Neural progenitor cell (in vitro differentiated cells): Measurements from ENCODE around the gene HSD17B13. TPM values are rescaled to one million over a fixed set of nuclear protein-coding genes. Genes with fewer than 3 reads are reported as not detected.

Experiments
- DNase-seq: peaks from one replicate; pipeline ENCODE4 v3.0.0-alpha.2; 2016; ENCODE audit warnings: low spot score
- H2AFZ ChIP-seq: fragments of 200-600 bp; sonication (generic); replicated peaks from 2 replicates; pipeline ENCODE4 v1.6.1; 2016; ENCODE audit warnings: antibody characterized with exemption
- H3F3A ChIP-seq: fragments of 200-600 bp; sonication (generic); 2 replicates; pipeline ENCODE4 v1.6.1; 2016; ENCODE audit warnings: antibody characterized with exemption, low read depth
- H3K27ac ChIP-seq: fragments of 200-600 bp; sonication (generic); 2 replicates; pipeline ENCODE4 v1.5.1; 2016; ENCODE audit warnings: mild to moderate bottlenecking
- H3K27me3 ChIP-seq: fragments of 200-600 bp; sonication (generic); 2 replicates; pipeline ENCODE4 v1.6.1; 2016; ENCODE audit warnings: mild to moderate bottlenecking, moderate library complexity
- H3K36me3 ChIP-seq: fragments of 200-600 bp; sonication (generic); 2 replicates; pipeline ENCODE4 v1.5.1; 2016
- H3K4me1 ChIP-seq: fragments of 200-600 bp; sonication (generic); 2 replicates; pipeline ENCODE4 v1.6.1; 2016; ENCODE audit warnings: mixed run types
- H3K4me2 ChIP-seq: fragments of 200-600 bp; sonication (generic); 2 replicates; pipeline ENCODE4 v1.6.1; 2016
- H3K4me3 ChIP-seq: fragments of 200-600 bp; sonication (generic); 2 replicates; pipeline ENCODE4 v1.5.1; 2016
- H3K79me2 ChIP-seq: fragments of 200-600 bp; sonication (generic); 2 replicates; pipeline ENCODE4 v1.6.1; 2016; ENCODE audit warnings: low read depth
- H3K9ac ChIP-seq: fragments of 200-600 bp; sonication (generic); 2 replicates; pipeline ENCODE4 v1.6.1; 2016
- H3K9me3 ChIP-seq: fragments of 200-600 bp; sonication (generic); 2 replicates; pipeline ENCODE4 v1.5.1; 2016; ENCODE audit warnings: low read depth
- H4K20me1 ChIP-seq: fragments of 200-600 bp; sonication (generic); 2 replicates; pipeline ENCODE4 v1.6.1; 2016; ENCODE audit warnings: low read depth
- H3K27ac Mint-ChIP-seq: 3 replicates; pipeline ENCODE4 v1.8.0; 2021; ENCODE audit warnings: mixed read lengths
- H3K27me3 Mint-ChIP-seq: 2 replicates; pipeline ENCODE4 v1.8.0; 2022; ENCODE audit warnings: low read depth, mild to moderate bottlenecking, inconsistent platforms, moderate library complexity, mixed read lengths; ENCODE audit not compliant: insufficient read depth
- H3K36me3 Mint-ChIP-seq: 3 replicates; pipeline ENCODE4 v1.8.0; 2021; ENCODE audit warnings: mixed read lengths
- H3K4me1 Mint-ChIP-seq: 3 replicates; pipeline ENCODE4 v1.8.0; 2021; ENCODE audit warnings: mixed read lengths
- H3K4me3 Mint-ChIP-seq: 3 replicates; pipeline ENCODE4 v1.8.0; 2021; ENCODE audit warnings: mild to moderate bottlenecking, moderate library complexity, mixed read lengths
- H3K9me3 Mint-ChIP-seq: 3 replicates; pipeline ENCODE4 v1.8.0; 2020; ENCODE audit warnings: mixed read lengths
- CTCF ChIP-seq: fragments of 200-600 bp; sonication (generic); IDR thresholded peaks from 2 replicates; pipeline ENCODE4 v1.5.1; 2017; ENCODE audit warnings: antibody characterized with exemption, mild to moderate bottlenecking
- EZH2 ChIP-seq: fragments of 200-600 bp; sonication (generic); IDR thresholded peaks from 2 replicates; pipeline ENCODE4 v1.6.1; 2017; ENCODE audit warnings: antibody characterized with exemption, mild to moderate bottlenecking, moderate library complexity
- EZH2phosphoT487 ChIP-seq: fragments of 200-600 bp; sonication (generic); IDR thresholded peaks from 2 replicates; pipeline ENCODE4 v1.6.1; 2017; ENCODE audit warnings: antibody characterized with exemption
- total RNA-seq: library from RNA; depleted of rRNA; stranded (reverse); fragments of >200 nt; gene quantifications from 2 replicates; pipeline ENCODE4 v1.2.3, GENCODE V29; 2015; ENCODE audit warnings: low replicate concordance

HSD17B13 gene
- total RNA-seq, 1 donor from 2014 or later: 0.60 TPM

GRCh38 chr4:87275311-87275710, 47.4 kb downstream of the HSD17B13 start:
- H3K27ac Mint-ChIP-seq: no peak overlapping the region
- no peak for DNase-seq
- Histone ChIP-seq H3K4me1 (peaks cover 13% of the 10 kb centered on the region), H4K20me1 (no peaks in the 10 kb centered on the region), H3F3A (no peaks in the 10 kb centered on the region), H3K27me3 (no peaks in the 10 kb centered on the region), H3K4me3 (no peak overlapping the region), H3K9ac (no peak overlapping the region), H3K79me2 (no peaks in the 10 kb centered on the region), H2AFZ (no peak overlapping the region), H3K9me3 (no peaks in the 10 kb centered on the region), H3K4me2 (no peak overlapping the region), H3K27ac (no peak overlapping the region), H3K36me3 (no peaks in the 10 kb centered on the region)
- peaks cover 7% of the 10 kb centered on the region for H3K9me3 Mint-ChIP-seq
- TF ChIP-seq EZH2phosphoT487 (no peak), EZH2 (no peak), CTCF (no peak)
- no peaks in the 10 kb centered on the region for H3K36me3 Mint-ChIP-seq
- peaks cover 12% of the 10 kb centered on the region for H3K4me1 Mint-ChIP-seq
- H3K4me3 Mint-ChIP-seq: no peak overlapping the region
- H3K27me3 Mint-ChIP-seq: peaks cover 5% of the 10 kb centered on the region

- DNase-seq: no peak
- peaks cover 15% of the 10 kb centered on the region for H3K4me1 ChIP-seq
- TF ChIP-seq CTCF: no peak
- TF ChIP-seq EZH2: no peak
- TF ChIP-seq EZH2phosphoT487: no peak
- no peak overlapping the region for H3K27ac ChIP-seq
- H3K9ac ChIP-seq: no peak overlapping the region
- no peak overlapping the region for H2AFZ ChIP-seq
- H3K27me3 ChIP-seq: no peaks in the 10 kb centered on the region
- H3K9me3 ChIP-seq: no peaks in the 10 kb centered on the region
- no peaks in the 10 kb centered on the region for H4K20me1 ChIP-seq
- H3K27me3 Mint-ChIP-seq: peaks cover 5% of the 10 kb centered on the region
- H3K9me3 Mint-ChIP-seq: peaks cover 7% of the 10 kb centered on the region
- H3K27ac Mint-ChIP-seq: no peak overlapping the region
- H3K4me3 ChIP-seq: no peak overlapping the region
- H3K4me3 Mint-ChIP-seq: no peak overlapping the region
- H3F3A ChIP-seq: no peaks in the 10 kb centered on the region
- H3K4me1 Mint-ChIP-seq: peaks cover 12% of the 10 kb centered on the region
- H3K36me3 Mint-ChIP-seq: no peaks in the 10 kb centered on the region
- no peaks in the 10 kb centered on the region for H3K36me3 ChIP-seq
- no peak overlapping the region for H3K4me2 ChIP-seq
- H3K79me2 ChIP-seq: no peaks in the 10 kb centered on the region
Measured at GRCh38 chr4:87274803-87275202, 47.9 kb downstream of the HSD17B13 start.

GRCh38 chr4:87274327-87274726, 48.4 kb downstream of the HSD17B13 start:
- Histone ChIP-seq H3K27ac (no peak overlapping the region), H3K4me3 (no peak overlapping the region), H2AFZ (no peak overlapping the region), H3K4me1 (peaks cover 15% of the 10 kb centered on the region), H3K36me3 (no peaks in the 10 kb centered on the region), H3K79me2 (no peaks in the 10 kb centered on the region), H3K9ac (no peak overlapping the region), H3K4me2 (no peak overlapping the region), H4K20me1 (no peaks in the 10 kb centered on the region), H3K27me3 (no peaks in the 10 kb centered on the region), H3F3A (no peaks in the 10 kb centered on the region), H3K9me3 (no peaks in the 10 kb centered on the region)
- no peak for DNase-seq
- Mint-ChIP-seq H3K27ac (no peak overlapping the region), H3K4me3 (no peak overlapping the region), H3K36me3 (no peaks in the 10 kb centered on the region), H3K4me1 (peaks cover 12% of the 10 kb centered on the region), H3K9me3 (peaks cover 7% of the 10 kb centered on the region), H3K27me3 (peaks cover 5% of the 10 kb centered on the region)
- TF ChIP-seq CTCF (no peak), EZH2phosphoT487 (no peak), EZH2 (no peak)
